NOMO-1 (cell line): Measurements from ENCODE around the gene DGKK.
A peak's percentile ranks its signal among the peaks of the same experiment; 100 is the strongest.
"Not testable (repeated sequence)": the region's sequence is repeated elsewhere in the genome, so short reads cannot be mapped to it uniquely, and the experiment has no call there.

Experiments used
- DNase-seq, 2 experiments: peaks; one replicate each; lab custom pipeline; 2025; ENCODE audit not compliant: unreplicated experiment in 2 of 2; lab: John Stamatoyannopoulos, UW

DGKK gene

GRCh38 chrX:50432829-50433289 lies 37.8 kb downstream of the DGKK start:
- no peak for DNase-seq

GRCh38 chrX:50431623-50432022 lies 39.0 kb downstream of the DGKK start:
- DNase-seq = no peak

GRCh38 chrX:50430917-50431575 lies 39.6 kb downstream of the DGKK start:
- DNase-seq = peak; percentile 44 to 72

GRCh38 chrX:50428174-50428573 lies 42.5 kb downstream of the DGKK start:
- no peak for DNase-seq

GRCh38 chrX:50407976-50408375 lies 62.6 kb downstream of the DGKK start:
- DNase-seq = no peak

GRCh38 chrX:50403903-50404302 lies 66.7 kb downstream of the DGKK start:
- no peak for DNase-seq

- DNase-seq = peak; percentile 23 to 57
Measured at GRCh38 chrX:50402886-50403285, 67.7 kb downstream of the DGKK start.

- DNase-seq = no peak
Measured at GRCh38 chrX:50393902-50394301, 76.7 kb downstream of the DGKK start.

- DNase-seq = no peak
Measured at GRCh38 chrX:50386520-50386919, 84.1 kb downstream of the DGKK start.

- DNase-seq = no peak
Measured at GRCh38 chrX:50381729-50382415, 88.8 kb downstream of the DGKK start.

- DNase-seq = no peak
Measured at GRCh38 chrX:50375481-50376267, 95.0 kb downstream of the DGKK start.

GRCh38 chrX:50372966-50373365 lies 97.7 kb downstream of the DGKK start:
- DNase-seq = peak; percentile 5 to 31

GRCh38 chrX:50343917-50344316 lies 126.7 kb downstream of the DGKK start:
- no peak for DNase-seq

- no peak for DNase-seq
Measured at GRCh38 chrX:50333308-50333707, 137.3 kb downstream of the DGKK start.

- DNase-seq = not testable (repeated sequence)
Measured at GRCh38 chrX:50332668-50333067, 138.0 kb downstream of the DGKK start.

GRCh38 chrX:50327235-50327634 lies 143.4 kb downstream of the DGKK start:
- DNase-seq = no peak
